ACC112 (cell line): ENCODE results near the gene MRPL58.
A peak's percentile ranks its signal among the peaks of the same experiment; 100 is the strongest.
"Not testable (repeated sequence)": the region's sequence is repeated elsewhere in the genome, so short reads cannot be mapped to it uniquely, and the experiment has no call there.

Source experiments
- H2AFZ ChIP-seq: fragments of 200-600 bp; sonication (generic); one replicate; pipeline ENCODE4 v1.6.0; 2017; ENCODE audit warnings: antibody characterized with exemption, low read length; ENCODE audit not compliant: unreplicated experiment
- H3K27ac ChIP-seq: fragments of 200-600 bp; sonication (generic); 2 replicates; pipeline ENCODE4 v1.5.1; 2014; ENCODE audit warnings: low read depth, mild to moderate bottlenecking, antibody characterized with exemption, low read length, moderate library complexity
- H3K27me3 ChIP-seq: fragments of 200-600 bp; sonication (generic); 2 replicates; pipeline ENCODE4 v1.6.1; 2014; ENCODE audit warnings: mild to moderate bottlenecking, antibody characterized with exemption, low read length, moderate library complexity, mixed read lengths; ENCODE audit not compliant: insufficient read depth
- H3K36me3 ChIP-seq: fragments of 200-600 bp; sonication (generic); 2 replicates; pipeline ENCODE4 v1.6.1; 2016; ENCODE audit warnings: mild to moderate bottlenecking, antibody characterized with exemption, low read length, moderate library complexity, mixed read lengths; ENCODE audit not compliant: insufficient read depth
- H3K4me1 ChIP-seq: fragments of 200-600 bp; sonication (generic); one replicate; pipeline ENCODE4 v1.6.1; 2016; ENCODE audit warnings: low read length, mixed read lengths; ENCODE audit not compliant: insufficient read depth, unreplicated experiment, control insufficient read depth
- H3K4me3 ChIP-seq: fragments of 200-600 bp; sonication (generic); 2 replicates; pipeline ENCODE4 v1.5.1; 2014; ENCODE audit warnings: mild to moderate bottlenecking, low read depth, low read length
- H3K79me2 ChIP-seq: fragments of 200-600 bp; sonication (generic); one replicate; pipeline ENCODE4 v1.6.0; 2016; ENCODE audit warnings: low read length; ENCODE audit not compliant: control insufficient read depth, unreplicated experiment, insufficient read depth

MRPL58 gene

GRCh38 chr17:75004371-75004770, 8.1 kb upstream of the MRPL58 start:
- Histone ChIP-seq H3K36me3 (no peaks in the 10 kb centered on the region), H2AFZ (no peak overlapping the region), H3K27ac (no peak overlapping the region), H3K4me1 (no peaks in the 10 kb centered on the region), H3K27me3 (no peaks in the 10 kb centered on the region), H3K4me3 (no peak overlapping the region), H3K79me2 (no peaks in the 10 kb centered on the region)

GRCh38 chr17:75005291-75005690, 7.2 kb upstream of the MRPL58 start:
- H2AFZ ChIP-seq, result no peak overlapping the region
- no peaks in the 10 kb centered on the region for H3K4me1 ChIP-seq
- no peaks in the 10 kb centered on the region for H3K79me2 ChIP-seq
- no peak overlapping the region for H3K4me3 ChIP-seq
- no peaks in the 10 kb centered on the region for H3K27me3 ChIP-seq
- no peak overlapping the region for H3K27ac ChIP-seq
- no peaks in the 10 kb centered on the region for H3K36me3 ChIP-seq

GRCh38 chr17:75006084-75006483, 6.4 kb upstream of the MRPL58 start:
- not testable (repeated sequence) for H3K27ac ChIP-seq, H3K4me1 ChIP-seq, H2AFZ ChIP-seq, H3K4me3 ChIP-seq, H3K79me2 ChIP-seq, H3K36me3 ChIP-seq, H3K27me3 ChIP-seq

GRCh38 chr17:75006653-75007052, 5.8 kb upstream of the MRPL58 start:
- no peak overlapping the region for H2AFZ ChIP-seq
- H3K27ac ChIP-seq, result no peak overlapping the region
- no peaks in the 10 kb centered on the region for H3K36me3 ChIP-seq

GRCh38 chr17:75008373-75008772, 4.1 kb upstream of the MRPL58 start:
- Histone ChIP-seq H3K36me3 (no peaks in the 10 kb centered on the region), H3K27ac (no peak overlapping the region), H3K79me2 (peaks cover 6% of the 10 kb centered on the region), H3K4me1 (peaks cover 4% of the 10 kb centered on the region), H3K4me3 (no peak overlapping the region), H2AFZ (no peak overlapping the region), H3K27me3 (no peaks in the 10 kb centered on the region)

More at GRCh38 chr17:75006653-75007052, 5.8 kb upstream of the MRPL58 start:
- no peaks in the 10 kb centered on the region for H3K79me2 ChIP-seq
- no peak overlapping the region for H3K4me3 ChIP-seq
- H3K27me3 ChIP-seq, result no peaks in the 10 kb centered on the region
- H3K4me1 ChIP-seq, result no peaks in the 10 kb centered on the region

GRCh38 chr17:75009139-75009724, 3.2 kb upstream of the MRPL58 start:
- Histone ChIP-seq H3K79me2 (peaks cover 12% of the 10 kb centered on the region), H2AFZ (no peak overlapping the region), H3K4me3 (no peak overlapping the region), H3K27ac (no peak overlapping the region), H3K27me3 (no peaks in the 10 kb centered on the region), H3K36me3 (no peaks in the 10 kb centered on the region), H3K4me1 (peaks cover 10% of the 10 kb centered on the region)

GRCh38 chr17:75010683-75011400, 1.6 kb upstream of the MRPL58 start:
- H3K79me2 ChIP-seq, result peaks cover 22% of the 10 kb centered on the region
- no peak overlapping the region for H3K4me3 ChIP-seq
- H2AFZ ChIP-seq, result no peak overlapping the region
- no peaks in the 10 kb centered on the region for H3K36me3 ChIP-seq
- H3K27ac ChIP-seq, result no peak overlapping the region
- H3K27me3 ChIP-seq, result no peaks in the 10 kb centered on the region
- H3K4me1 ChIP-seq, result peaks cover 10% of the 10 kb centered on the region

GRCh38 chr17:75011401-75012095, 922 bp upstream of the MRPL58 start:
- Histone ChIP-seq H3K27me3 (no peaks in the 10 kb centered on the region), H3K36me3 (no peaks in the 10 kb centered on the region), H3K4me1 (peaks cover 10% of the 10 kb centered on the region), H3K79me2 (peaks cover 25% of the 10 kb centered on the region), H3K27ac (peak overlapping the region; percentile 72), H3K4me3 (peak overlapping the region; percentile 87), H2AFZ (peak overlapping the region; percentile 94)

- Histone ChIP-seq H3K4me1 (peaks cover 10% of the 10 kb centered on the region), H3K79me2 (peaks cover 27% of the 10 kb centered on the region), H3K4me3 (peak overlapping the region; percentile 87), H3K27ac (peak overlapping the region; percentile 72), H3K36me3 (no peaks in the 10 kb centered on the region), H3K27me3 (no peaks in the 10 kb centered on the region), H2AFZ (peak overlapping the region; percentile 94)
Measured at GRCh38 chr17:75012096-75012345, 449 bp upstream of the MRPL58 start.

- H2AFZ ChIP-seq, result peak overlapping the region; percentile 82
- H3K4me3 ChIP-seq, result peak overlapping the region; percentile 87
- H3K79me2 ChIP-seq, result peaks cover 27% of the 10 kb centered on the region
- no peaks in the 10 kb centered on the region for H3K27me3 ChIP-seq
- peaks cover 10% of the 10 kb centered on the region for H3K4me1 ChIP-seq
- no peaks in the 10 kb centered on the region for H3K36me3 ChIP-seq
- H3K27ac ChIP-seq, result peak overlapping the region; percentile 46; the same call in 1 of the 2 replicates
Measured at GRCh38 chr17:75013092-75013559, 656 bp downstream of the MRPL58 start.

- Histone ChIP-seq H3K4me1 (no peaks in the 10 kb centered on the region), H3K27ac (no peak overlapping the region), H2AFZ (no peak overlapping the region), H3K4me3 (no peak overlapping the region), H3K79me2 (peaks cover 15% of the 10 kb centered on the region), H3K27me3 (no peaks in the 10 kb centered on the region), H3K36me3 (peaks cover 13% of the 10 kb centered on the region)
Measured at GRCh38 chr17:75019146-75019545, 6.7 kb downstream of the MRPL58 start.
